Upper lobe of right lung (tissue), 1 donor: ENCODE data around the gene PIGU. TPM values are rescaled to one million over a fixed set of nuclear protein-coding genes. Genes with fewer than 3 reads are reported as not detected.
A peak's percentile ranks its signal among the peaks of the same experiment; 100 is the strongest.

Source experiments
- ATAC-seq: fragments of 200-7000 bp; cut with Tn5 transposase; one replicate; pipeline ENCODE4 v1.9.1; 2020; ENCODE audit warnings: mild to moderate bottlenecking, moderate library complexity
- DNase-seq: peaks from one replicate; pipeline ENCODE4 v3.0.0-alpha.2; 2020
- H3K27ac ChIP-seq: fragments of 200-600 bp; one replicate; pipeline ENCODE4 v1.8.0; 2022
- H3K27me3 ChIP-seq: fragments of 200-600 bp; one replicate; pipeline ENCODE4 v1.8.0; 2022; ENCODE audit warnings: mild to moderate bottlenecking
- H3K36me3 ChIP-seq: fragments of 200-600 bp; one replicate; pipeline ENCODE4 v1.8.0; 2022
- H3K4me1 ChIP-seq: fragments of 200-600 bp; one replicate; pipeline ENCODE4 v1.8.0; 2022
- H3K4me3 ChIP-seq: fragments of 200-600 bp; one replicate; pipeline ENCODE4 v1.8.0; 2022; ENCODE audit warnings: mild to moderate bottlenecking
- H3K9me3 ChIP-seq: fragments of 200-600 bp; one replicate; pipeline ENCODE4 v1.8.0; 2022
- intact Hi-C: fragments of 100-400 bp; cut with DNase I; formaldehyde crosslinking; loops from one replicate; pipeline ENCODE4 v1.11.0; 2022
- total RNA-seq: library from RNA; stranded (reverse); fragmentation: NEBNext Ultra II Directional; extraction: Animal tissue kit (Norgen Biotek cat#: 25700); gene quantifications from one replicate; pipeline ENCODE4 v1.2.1, GENCODE V29; 2021
- TF ChIP-seq, protein P1 (sequence below): fragments of 200-600 bp; IDR thresholded peaks from one replicate; pipeline ENCODE4 v1.8.0; 2022; ENCODE audit warnings: antibody characterized with exemption
- donor health status: DM: no; HTN: yes; CAD: no; lungs with severe emphysema.

The PIGU gene
- total RNA-seq, 1 donor from 2014 or later = 13.2 TPM

DNA sequence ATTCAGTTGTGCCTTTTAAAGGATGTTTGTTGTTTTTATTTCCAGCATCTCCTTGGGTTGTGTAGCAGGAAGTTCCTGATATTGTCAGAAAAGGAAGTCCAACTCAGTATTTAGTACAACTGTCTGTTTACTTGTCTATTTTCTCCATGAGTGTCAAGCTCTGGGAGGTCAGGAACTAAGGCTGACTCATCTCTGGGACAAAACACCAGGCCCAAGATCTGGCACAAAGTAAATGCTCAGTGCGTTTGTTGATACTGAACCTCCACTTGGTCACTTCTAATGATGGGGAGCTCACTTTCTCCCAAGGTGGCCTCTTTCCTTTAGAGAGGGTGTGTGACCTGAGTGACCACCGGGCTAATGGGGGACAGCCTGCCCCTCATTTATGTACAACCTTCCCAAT, 12.6 kb upstream of the PIGU start:
- H3K27ac ChIP-seq = peak overlapping the region; percentile 11
- intact Hi-C loops = no loop called here
- no peak overlapping the region for H3K4me3 ChIP-seq
- peak; percentile 43 for ATAC-seq
- no peak for DNase-seq
- H3K9me3 ChIP-seq = no peaks in the 10 kb centered on the region
- H3K27me3 ChIP-seq = no peaks in the 10 kb centered on the region
- TF ChIP-seq, protein P1, sequence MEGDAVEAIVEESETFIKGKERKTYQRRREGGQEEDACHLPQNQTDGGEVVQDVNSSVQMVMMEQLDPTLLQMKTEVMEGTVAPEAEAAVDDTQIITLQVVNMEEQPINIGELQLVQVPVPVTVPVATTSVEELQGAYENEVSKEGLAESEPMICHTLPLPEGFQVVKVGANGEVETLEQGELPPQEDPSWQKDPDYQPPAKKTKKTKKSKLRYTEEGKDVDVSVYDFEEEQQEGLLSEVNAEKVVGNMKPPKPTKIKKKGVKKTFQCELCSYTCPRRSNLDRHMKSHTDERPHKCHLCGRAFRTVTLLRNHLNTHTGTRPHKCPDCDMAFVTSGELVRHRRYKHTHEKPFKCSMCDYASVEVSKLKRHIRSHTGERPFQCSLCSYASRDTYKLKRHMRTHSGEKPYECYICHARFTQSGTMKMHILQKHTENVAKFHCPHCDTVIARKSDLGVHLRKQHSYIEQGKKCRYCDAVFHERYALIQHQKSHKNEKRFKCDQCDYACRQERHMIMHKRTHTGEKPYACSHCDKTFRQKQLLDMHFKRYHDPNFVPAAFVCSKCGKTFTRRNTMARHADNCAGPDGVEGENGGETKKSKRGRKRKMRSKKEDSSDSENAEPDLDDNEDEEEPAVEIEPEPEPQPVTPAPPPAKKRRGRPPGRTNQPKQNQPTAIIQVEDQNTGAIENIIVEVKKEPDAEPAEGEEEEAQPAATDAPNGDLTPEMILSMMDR = no peak
- no peaks in the 10 kb centered on the region for H3K4me1 ChIP-seq
- no peaks in the 10 kb centered on the region for H3K36me3 ChIP-seq

- Histone ChIP-seq H3K36me3 (no peaks in the 10 kb centered on the region), H3K9me3 (no peaks in the 10 kb centered on the region), H3K27me3 (no peaks in the 10 kb centered on the region), H3K4me1 (no peaks in the 10 kb centered on the region), H3K27ac (no peak overlapping the region), H3K4me3 (no peak overlapping the region)
- TF ChIP-seq, protein P1 = no peak
- intact Hi-C loops = no loop called here
- DNase-seq (no peak), ATAC-seq (no peak)
Measured at GRCh38 chr20:34683667-34684066, 6.8 kb upstream of the PIGU start.

GRCh38 chr20:34680586-34681175, 3.8 kb upstream of the PIGU start:
- DNase-seq = no peak
- TF ChIP-seq, protein P1 = no peak
- no peak overlapping the region for H3K4me3 ChIP-seq
- H3K4me1 ChIP-seq = no peaks in the 10 kb centered on the region
- H3K27ac ChIP-seq = no peak overlapping the region
- no peaks in the 10 kb centered on the region for H3K27me3 ChIP-seq
- H3K36me3 ChIP-seq = no peaks in the 10 kb centered on the region
- no peak for ATAC-seq
- intact Hi-C loops = no loop called here
- H3K9me3 ChIP-seq = no peaks in the 10 kb centered on the region

- TF ChIP-seq, protein P1 = no peak
- no peak for ATAC-seq
- Histone ChIP-seq H3K9me3 (no peaks in the 10 kb centered on the region), H3K4me1 (no peaks in the 10 kb centered on the region), H3K27me3 (no peaks in the 10 kb centered on the region), H3K27ac (peak overlapping the region; percentile 85), H3K4me3 (peak overlapping the region; percentile 77), H3K36me3 (no peaks in the 10 kb centered on the region)
- DNase-seq = no peak
- intact Hi-C loops = no loop called here
Measured at GRCh38 chr20:34675993-34676641, 775 bp downstream of the PIGU start.

- DNase-seq (no peak), ATAC-seq (no peak)
- intact Hi-C loops = no loop called here
- TF ChIP-seq, protein P1 = no peak
- no peaks in the 10 kb centered on the region for H3K27me3 ChIP-seq
- no peaks in the 10 kb centered on the region for H3K4me1 ChIP-seq
- H3K36me3 ChIP-seq = no peaks in the 10 kb centered on the region
- H3K9me3 ChIP-seq = no peaks in the 10 kb centered on the region
- no peak overlapping the region for H3K27ac ChIP-seq
- H3K4me3 ChIP-seq = no peak overlapping the region
Measured at GRCh38 chr20:34675561-34675960, 1.3 kb downstream of the PIGU start.
